HG03521 (cell line): ENCODE data around the gene TLR7.
A peak's percentile ranks its signal among the peaks of the same experiment; 100 is the strongest.

ENCODE experiments used
- ATAC-seq: cut with Tn5 transposase; IDR thresholded peaks from one replicate; pipeline ENCODE4 v1.9.1; 2021; ENCODE audit warnings: mild to moderate bottlenecking, moderate library complexity; ENCODE audit not compliant: unreplicated experiment

Gene TLR7

GRCh38 chrX:12866451-12867377 lies at the start of gene TLR7:
TLR7 (plus strand) TSS chrX:12867072; CDS start chrX:12867579, 507 bp downstream.
- ATAC-seq = no peak

GRCh38 chrX:12817528-12817927 lies 49.3 kb upstream of the TLR7 start:
- no peak for ATAC-seq

- ATAC-seq = no peak
Measured at GRCh38 chrX:12819222-12819621, 47.6 kb upstream of the TLR7 start.

DNA sequence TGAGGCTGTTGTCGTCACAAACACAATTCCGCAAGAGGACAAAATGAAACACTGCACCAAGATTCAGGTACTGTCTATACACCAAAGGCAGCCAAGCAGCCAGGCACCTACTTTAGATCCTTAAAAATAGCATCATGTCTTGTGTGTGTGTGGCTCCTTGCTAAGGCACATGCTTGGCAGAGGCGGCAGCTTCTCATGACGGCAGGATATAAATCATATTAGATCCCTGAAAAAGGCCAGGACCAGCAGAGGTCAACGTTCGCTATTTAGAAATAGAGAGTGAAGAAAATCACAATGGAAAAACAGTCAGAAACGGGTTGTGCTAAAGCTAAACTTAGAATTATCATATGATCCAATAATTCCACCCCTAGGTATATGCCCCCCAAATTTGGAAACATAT lies 46.1 kb upstream of the TLR7 start:
- ATAC-seq = no peak

DNA sequence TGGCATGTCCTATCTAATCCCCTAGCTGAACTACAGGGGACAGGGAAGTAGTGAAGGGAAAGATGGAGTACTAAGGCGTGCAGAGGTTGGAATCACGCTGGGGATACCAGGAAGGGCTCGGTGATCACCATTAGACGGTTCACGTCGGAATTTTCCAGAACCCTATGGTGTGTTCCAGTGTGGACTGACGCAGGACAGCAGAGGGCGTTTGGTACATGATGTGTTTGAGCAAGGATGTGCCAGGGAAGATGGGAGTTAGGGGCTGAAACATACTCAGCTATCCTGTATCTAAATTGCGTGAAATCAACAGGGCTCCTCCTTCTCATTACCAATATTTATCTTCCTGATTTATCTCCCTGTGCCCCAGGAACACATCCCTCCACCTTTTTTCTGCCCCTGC lies 41.9 kb upstream of the TLR7 start:
- no peak for ATAC-seq

DNA sequence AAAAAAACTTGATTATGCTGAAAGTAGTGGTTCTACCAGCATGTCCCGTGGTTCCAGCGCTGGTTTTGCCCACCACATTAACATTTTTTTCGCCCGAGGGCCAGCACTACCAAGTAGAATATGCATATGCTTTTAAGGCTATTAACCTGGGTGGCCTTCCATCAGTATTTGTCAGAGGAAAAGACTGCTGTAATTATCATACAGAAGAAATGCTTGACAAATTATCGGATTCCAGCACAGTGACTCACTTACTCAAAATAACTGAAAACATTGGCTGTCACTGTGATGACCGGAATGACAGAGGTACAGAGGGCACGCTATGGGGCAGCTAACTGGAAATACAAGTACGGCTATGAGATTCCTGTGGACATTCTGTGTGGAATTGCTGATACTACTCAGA lies 41.1 kb upstream of the TLR7 start:
- ATAC-seq = no peak

- no peak for ATAC-seq
Measured at GRCh38 chrX:12843061-12843667, 23.7 kb upstream of the TLR7 start.

- peak; percentile 93 for ATAC-seq
Measured at GRCh38 chrX:12843668-12844279, 23.1 kb upstream of the TLR7 start.

DNA sequence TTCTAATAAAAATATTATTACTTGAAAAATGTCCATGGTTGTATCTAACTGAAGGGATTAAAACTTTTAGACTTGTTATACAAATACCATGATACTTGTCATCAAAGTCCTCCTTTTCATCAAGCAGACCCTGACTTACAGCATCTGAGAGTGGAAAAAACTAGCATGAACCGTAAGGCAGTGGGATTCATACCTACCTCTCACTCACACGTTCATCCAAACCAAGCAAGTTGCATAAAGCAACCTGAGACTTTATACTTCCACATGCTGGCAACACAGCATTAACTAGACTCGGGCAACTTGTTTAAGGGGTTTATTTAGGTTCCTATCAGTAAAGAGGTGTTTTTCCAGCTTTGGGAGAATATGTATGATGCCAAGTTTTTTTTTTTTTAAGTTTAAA lies 22.6 kb upstream of the TLR7 start:
- ATAC-seq = no peak

DNA sequence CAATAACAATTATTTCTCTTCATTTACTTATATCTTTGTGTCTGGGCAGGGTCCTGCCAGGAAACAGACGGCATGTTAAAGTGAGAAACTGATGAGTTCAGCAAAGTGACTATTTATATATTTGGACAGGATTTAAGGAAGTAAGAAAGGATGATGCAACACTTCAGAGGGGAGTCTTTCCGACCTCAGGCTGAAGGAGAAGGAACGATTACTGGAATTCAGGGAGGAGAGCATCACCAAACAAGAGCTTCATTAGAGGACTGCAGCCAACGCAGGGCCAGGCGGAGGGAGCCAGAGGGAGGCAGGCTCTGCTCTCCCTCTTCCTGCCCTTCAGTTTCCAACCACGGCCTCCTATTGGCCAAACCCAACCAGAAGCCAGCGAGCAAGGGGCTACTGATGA lies 1.5 kb upstream of the TLR7 start:
- no peak for ATAC-seq

GRCh38 chrX:12867685-12868084 lies 813 bp downstream of the TLR7 start:
- ATAC-seq = no peak

DNA sequence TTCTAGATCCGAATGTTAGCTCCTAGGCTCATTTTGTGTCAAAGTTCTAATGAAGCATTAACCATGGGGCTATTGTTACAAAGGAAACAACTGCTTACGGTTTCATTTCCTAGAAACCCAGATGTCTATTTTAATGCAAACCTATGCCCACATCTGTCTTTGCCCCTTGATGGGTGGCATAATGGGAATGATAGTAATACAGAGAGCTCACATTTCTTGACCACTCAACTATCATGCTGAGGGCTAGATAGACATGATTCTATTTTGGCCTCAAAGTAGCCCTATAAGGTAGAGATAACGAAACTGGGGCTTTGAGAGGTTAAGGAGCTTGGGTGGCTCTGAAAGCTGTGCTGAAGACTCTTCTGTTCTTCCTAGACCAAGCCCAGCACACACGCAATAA lies 1.9 kb downstream of the TLR7 start:
- ATAC-seq = peak; percentile 58

DNA sequence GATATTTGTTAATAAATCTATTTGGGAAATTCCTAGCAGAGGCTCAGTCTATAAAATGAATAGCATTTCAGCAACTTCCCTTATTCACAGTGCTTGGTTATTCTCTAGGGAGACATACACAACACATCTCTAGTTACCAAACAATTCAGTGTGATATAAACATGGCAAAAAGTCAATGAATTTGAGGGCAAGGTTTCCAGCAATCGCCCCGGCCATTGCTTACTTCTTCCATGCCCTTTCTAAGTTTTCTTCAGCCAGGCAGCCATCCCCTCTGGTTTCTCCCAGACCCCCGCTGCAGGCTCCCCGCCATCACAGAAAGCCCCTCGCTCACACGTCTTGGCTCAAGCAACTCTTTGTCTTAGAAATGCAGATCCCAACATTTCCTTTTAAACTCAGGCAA lies 4.4 kb downstream of the TLR7 start:
- ATAC-seq = no peak

GRCh38 chrX:12872741-12873140 lies 5.9 kb downstream of the TLR7 start:
- ATAC-seq = no peak

DNA sequence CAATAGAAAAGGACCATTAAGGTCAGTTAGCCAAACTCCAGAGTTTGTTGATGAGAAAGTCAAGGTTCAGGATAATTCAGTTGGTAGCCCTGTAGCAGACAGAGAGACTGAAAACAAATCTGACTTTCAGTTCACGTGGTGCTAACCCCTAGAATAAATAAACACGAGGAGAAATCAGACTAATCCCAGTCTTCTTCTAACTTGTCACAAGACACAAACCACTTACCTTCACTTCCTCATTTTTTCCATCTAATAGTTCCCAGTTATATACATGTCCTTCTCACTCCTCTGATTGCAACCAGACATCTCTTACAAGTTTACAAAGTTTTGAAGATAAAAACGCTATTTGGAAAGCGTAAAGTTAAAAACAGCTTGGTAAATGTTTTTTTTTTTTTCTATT lies 7.7 kb downstream of the TLR7 start:
- ATAC-seq = no peak

DNA sequence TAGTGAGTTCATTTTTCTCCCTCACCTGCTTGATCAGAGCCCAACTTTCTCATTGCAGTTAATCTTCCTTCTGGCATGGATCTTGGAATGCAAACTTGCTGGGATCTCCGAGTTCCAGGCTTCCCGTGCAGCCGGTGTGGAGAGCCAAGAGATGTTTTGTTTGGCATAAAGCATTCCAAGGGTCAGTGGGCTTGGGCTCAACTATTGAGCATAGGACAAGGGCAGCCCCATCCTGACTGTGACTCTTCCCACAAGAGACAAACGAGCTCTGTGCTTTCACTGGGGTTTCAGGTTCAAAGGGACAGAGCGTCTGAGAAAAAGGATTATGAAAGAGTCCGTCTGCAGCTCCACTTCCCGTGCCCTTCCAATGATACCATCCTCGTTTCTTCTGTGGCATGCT lies 10.5 kb downstream of the TLR7 start:
- ATAC-seq = no peak

GRCh38 chrX:12878536-12878935 lies 11.7 kb downstream of the TLR7 start:
- no peak for ATAC-seq

DNA sequence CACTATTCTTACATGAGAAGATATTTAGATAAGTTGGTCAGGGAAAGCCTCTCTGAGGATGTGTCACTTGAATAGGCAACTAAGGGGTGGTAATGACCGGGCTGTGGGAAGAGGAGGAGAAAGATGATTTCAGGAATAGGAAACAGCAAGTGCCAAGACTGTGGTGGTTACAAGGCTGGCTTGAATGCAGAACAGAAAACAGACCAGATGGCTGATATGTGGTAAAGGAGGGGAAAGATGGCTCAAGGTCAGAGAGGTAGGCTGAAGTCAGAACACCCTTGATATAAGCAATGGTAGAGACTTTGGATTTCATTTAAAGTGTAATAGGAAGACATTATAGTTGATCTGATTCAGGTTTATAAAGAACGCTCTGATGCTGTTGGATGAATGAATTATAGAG lies 15.0 kb downstream of the TLR7 start:
- ATAC-seq = peak; percentile 51

DNA sequence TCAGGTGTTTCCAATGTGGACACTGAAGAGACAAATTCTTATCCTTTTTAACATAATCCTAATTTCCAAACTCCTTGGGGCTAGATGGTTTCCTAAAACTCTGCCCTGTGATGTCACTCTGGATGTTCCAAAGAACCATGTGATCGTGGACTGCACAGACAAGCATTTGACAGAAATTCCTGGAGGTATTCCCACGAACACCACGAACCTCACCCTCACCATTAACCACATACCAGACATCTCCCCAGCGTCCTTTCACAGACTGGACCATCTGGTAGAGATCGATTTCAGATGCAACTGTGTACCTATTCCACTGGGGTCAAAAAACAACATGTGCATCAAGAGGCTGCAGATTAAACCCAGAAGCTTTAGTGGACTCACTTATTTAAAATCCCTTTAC lies 18.6 kb downstream of the TLR7 start:
- ATAC-seq = no peak

- no peak for ATAC-seq
Measured at GRCh38 chrX:12886545-12886944, 19.7 kb downstream of the TLR7 start.

DNA sequence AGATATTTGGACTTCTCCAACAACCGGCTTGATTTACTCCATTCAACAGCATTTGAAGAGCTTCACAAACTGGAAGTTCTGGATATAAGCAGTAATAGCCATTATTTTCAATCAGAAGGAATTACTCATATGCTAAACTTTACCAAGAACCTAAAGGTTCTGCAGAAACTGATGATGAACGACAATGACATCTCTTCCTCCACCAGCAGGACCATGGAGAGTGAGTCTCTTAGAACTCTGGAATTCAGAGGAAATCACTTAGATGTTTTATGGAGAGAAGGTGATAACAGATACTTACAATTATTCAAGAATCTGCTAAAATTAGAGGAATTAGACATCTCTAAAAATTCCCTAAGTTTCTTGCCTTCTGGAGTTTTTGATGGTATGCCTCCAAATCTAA lies 20.3 kb downstream of the TLR7 start:
- no peak for ATAC-seq

DNA sequence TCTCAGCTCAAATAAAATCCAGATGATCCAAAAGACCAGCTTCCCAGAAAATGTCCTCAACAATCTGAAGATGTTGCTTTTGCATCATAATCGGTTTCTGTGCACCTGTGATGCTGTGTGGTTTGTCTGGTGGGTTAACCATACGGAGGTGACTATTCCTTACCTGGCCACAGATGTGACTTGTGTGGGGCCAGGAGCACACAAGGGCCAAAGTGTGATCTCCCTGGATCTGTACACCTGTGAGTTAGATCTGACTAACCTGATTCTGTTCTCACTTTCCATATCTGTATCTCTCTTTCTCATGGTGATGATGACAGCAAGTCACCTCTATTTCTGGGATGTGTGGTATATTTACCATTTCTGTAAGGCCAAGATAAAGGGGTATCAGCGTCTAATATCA lies 20.9 kb downstream of the TLR7 start:
- no peak for ATAC-seq
